HG03097 (cell line): Measurements from ENCODE around the gene COX8A.

Experiments
- ATAC-seq: cut with Tn5 transposase; IDR thresholded peaks from one replicate; pipeline ENCODE4 v1.9.1; 2021; ENCODE audit not compliant: unreplicated experiment, low FRiP score

Gene COX8A

DNA sequence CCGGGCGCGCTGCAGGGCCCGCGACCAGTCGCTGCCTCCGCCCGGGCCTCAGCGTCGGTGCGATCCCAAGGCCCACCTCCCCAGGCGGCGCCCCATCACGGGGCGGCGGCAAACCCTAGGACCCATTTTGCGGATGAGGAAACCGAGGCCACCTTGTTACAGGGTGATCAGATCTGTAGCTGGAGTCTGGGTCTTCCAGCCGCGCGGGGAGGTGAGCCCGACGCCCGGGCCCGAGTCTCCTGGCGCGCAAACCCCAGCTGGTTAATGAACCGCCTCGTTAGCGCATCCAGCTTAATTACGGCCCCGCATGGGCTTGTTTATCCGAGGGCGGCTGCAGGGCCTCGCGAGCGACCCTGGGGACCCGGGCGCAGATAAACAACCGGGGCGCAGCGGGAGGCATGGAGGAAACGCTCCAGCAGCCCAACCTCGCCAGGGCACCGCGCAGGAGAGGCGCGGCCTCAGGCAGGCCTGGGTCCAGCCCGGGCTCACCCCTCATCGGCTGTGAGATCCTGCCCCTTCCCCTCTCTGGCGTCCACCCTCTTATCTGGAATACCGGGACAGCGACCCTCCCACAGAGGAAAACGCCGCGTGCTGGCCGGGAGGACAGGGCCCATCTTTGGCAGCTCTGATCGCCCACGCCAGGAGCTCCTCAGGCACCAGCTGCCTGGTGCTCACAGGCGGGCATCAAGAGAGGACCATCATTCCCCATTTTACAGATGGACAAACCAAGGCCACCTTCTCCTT lies 26.5 kb downstream of the COX8A start:
- no peak for ATAC-seq

DNA sequence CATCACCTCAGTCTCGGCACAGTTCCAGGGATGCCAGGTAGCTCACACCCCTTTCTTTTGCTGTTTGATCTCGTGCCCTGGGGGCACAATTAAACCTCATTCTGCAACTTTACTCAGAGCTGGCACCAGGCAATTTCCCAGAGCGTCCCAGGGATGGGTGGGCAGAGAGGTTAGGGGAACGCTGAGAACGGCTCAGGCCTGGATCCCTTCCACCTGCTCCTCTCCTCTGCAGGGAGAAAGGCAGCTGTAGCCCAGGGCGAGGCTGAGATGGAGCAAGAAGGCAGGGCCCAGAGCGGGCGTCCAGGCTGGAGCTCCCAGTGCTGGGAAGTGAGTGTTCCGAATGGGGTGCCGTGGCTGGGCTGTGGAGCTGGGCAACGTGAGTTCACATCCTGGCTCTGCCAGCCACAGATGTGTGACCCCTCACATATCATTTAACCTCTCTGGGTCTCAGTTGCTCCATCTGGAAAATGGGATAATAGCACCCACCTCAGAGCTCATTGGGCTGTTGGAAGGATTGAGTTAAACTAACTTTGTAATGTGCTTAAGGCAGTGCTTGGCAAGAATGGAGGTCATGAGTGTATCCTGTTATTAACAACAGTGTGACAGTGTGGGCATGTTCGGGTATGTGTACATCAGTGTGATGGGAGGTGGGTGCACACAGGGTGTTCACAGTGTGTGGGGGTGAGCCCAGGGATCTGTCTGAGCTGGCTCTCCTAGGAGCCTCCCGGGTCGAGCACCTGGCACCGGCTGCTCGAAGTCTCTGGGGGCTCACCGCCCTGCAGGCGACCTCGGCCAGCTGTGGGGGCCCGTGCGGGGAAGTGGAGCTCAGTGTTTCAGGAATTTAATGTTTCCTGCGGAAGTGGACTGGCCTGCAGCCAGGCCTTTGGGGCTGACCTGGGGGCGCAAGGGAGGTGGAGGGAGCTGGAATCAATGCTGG lies 27.3 kb downstream of the COX8A start:
- ATAC-seq: no peak

DNA sequence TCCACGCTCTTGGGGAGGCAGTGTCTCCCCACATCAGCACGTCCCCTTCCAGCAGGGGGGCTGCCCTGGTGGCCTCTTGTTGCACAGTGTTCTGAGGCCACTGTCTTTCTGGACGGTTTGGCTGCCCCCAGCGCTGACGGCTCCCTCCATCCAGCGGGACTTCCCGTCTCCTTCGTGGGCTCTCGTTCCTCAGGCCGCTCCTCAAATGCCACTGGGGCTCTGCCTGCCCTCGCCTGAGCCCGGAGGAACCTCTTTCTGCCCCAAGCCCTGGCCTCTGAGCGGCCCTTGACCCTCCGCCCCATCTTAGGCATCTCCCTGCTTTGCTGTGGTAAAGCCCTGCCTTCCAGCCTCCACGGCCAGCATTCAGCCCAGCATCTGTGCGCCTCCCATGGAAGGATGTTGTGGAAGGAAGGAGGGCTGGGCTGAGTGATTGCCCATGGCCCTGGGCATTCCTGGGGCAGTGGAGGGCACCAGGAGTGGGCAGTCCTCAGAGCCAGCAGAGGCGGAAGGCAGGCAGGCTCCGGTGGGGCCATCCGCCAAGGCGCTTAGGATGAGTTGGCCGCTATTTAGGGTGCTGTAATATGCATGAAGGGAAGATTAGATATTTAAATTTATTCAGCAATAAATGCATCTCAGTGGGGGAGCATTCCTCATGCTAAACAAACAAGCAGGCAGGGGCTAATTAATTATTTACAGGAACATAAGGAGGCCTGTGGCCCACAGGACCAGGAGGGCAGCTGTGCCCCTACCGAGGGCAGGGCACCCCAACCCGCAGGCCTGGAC lies 29.6 kb downstream of the COX8A start:
- ATAC-seq: no peak

DNA sequence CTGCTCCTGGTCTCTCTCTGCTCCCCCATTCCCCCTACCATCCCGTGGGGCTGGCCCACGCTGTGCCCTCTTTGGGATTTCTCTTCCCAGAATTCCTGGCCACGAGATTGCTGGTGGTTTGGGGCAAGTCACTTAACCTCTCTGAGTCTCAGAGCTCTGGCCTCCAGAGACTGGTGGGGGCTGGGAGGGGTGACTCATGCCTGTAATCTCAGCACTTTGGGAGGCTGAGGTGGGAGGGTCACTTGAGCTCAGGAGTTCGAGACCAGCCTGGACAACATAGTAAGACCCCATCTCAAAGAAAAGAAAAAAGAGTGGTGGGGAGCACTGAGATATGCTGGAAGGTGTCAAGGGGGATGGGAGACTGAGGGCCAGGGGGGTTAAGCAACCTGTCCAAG lies 30.2 kb downstream of the COX8A start:
- no peak for ATAC-seq

DNA sequence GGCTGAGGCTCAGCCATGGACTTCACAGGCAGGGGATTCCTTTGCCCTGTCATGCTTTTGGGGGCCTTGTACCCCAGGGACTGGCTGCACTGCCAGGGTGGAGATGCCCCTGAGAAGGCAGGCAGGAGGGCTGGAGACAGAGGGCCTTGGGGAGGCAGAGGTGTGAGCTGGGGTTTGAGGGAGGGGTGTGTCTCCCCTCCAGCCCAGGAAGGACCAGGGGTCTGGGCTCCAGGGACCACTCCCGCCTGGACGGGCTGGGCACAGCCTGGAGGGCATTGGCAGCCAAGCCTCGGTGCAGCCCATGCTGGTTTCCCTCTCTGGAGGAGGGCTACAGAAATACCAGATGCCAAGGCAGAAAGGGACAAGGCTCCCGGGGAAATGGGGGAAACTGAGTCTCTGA lies 31.3 kb downstream of the COX8A start:
- ATAC-seq: no peak

DNA sequence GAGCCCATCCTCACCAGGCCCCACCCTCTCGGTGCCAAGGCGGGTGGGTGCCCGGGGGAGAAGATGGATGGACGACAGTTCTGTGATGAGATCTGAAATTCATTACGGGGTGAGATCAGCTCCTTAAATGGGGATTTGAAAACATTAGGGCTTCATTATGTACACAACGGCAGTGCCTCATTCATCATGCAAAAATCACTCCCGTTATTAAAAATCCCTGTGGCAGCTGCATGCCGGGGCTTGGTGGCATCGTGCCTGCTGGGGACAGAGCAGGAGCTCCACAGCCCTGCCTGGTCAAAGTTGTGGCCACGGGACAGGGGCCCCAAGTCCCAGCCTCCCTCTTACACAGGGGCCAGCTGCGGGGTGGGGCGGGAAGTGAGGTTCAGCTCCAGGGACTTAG lies 32.0 kb downstream of the COX8A start:
- ATAC-seq: no peak

DNA sequence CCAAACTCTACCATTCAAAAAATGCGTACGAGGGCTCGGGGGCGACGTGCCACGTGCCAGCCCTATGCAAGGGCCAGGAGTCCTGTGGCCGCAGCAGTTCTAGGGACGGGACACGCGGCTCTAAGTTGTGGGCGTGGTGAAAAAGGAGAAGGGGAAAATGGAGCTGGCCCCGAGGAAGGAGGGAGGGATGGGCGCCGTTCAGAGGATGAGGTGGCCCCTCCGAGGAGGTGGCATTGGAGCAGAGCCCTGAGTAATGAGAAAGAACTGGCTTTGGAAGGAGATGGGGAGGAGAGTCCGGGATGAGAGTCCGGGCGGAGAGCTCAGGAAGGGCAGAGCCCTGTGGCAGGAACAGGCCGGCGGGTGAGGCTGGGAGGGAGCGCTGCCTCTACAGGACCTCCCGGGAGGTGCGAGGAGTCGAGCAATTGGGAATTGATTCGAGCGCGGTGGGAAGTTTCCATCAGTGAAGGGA lies 32.8 kb downstream of the COX8A start:
- ATAC-seq: no peak

DNA sequence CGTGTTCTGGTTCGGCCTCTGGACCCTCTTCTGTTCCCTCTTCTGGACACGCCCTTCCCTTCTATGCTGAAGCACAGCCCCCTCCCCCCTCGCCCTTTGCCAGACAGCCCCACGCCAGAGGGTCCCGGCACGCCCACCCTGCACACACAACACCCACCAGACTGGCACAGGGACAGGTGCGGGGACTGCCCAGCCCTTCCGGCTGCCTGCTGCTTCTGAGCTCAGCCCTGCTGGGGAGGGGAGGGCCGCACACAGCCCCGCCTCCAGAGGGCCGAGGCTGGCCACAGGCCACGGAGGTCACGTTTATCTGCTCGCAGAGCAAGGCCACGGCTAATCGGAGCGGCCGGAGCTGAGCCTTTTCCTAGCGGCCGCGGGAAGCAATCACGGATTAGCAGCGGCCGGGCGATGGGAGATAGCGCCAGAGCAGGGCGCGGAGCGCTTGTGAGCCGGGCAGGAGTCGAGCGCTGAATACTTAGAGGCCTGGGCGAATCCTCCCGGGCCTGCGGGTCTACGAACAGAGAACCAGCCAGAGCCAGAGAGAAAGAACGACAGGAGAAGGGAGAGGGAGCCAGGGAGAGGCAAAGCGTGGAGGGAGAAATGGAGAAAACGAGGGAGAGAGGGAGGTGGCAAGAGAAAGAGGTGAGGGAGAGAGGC lies 33.3 kb downstream of the COX8A start:
- no peak for ATAC-seq

DNA sequence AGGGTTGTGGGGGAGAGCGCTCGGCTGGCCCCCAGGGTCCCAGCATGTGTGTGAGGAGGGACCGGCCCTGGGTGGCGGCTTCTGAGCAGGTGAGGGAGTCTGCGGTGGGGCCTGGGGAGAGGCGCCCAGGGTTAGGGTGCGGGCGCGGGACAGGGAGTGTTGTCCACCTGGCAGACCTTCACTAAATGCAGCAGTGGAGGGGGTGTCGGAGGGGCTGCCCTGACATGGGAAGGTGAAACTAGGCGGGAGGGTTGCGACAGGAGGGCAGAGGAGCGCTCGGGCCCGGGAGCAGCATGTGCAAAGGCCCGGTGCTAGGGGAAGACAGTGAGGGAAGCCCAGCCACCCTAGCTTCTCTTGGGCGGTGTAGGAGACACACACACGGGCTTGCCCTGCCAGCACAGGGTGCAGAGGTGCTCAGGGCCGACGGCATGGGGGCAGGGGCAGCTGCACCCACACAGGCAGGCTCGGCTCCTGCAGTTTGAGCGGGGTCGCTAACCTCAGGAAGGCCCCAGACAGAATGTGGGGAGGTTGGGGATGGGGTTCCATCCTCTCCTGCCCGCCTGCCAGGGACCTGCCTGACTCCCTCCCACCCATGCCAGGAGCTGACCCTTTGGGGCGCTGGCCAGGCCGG lies 34.0 kb downstream of the COX8A start:
- ATAC-seq: no peak

DNA sequence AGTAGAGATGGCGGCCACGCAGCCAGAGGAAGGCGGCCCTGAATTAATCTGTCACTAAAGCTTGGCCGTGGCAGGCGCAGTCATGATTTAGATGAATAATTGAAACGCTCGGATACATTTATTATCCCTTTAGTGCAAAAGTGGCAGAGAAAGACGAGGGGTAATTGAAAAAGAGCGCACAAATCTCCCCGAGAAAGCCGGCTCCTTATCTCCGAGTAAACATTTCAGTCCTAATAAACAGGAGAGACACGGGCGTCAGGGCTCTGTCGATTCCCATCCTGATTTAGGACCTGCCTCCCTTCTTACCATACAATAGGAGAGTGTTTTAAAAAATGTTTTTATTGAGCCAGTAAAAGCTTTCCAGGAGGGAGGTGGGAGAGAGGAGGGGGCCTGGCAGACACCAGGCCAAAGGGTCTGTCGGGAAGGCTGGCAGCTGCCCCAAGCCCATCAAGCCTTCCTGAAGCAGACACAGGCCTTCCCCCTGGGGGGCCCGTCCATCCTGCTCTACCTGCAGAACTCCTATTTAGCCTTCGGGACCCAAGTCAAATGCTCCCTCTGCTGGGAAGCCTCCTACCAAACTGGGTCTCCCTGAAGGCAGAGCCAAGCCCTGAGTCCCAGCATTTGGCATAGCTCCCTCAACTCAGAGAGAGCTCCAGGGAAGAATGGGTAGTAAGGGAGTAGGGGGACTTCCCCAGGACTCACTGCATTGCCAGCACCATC lies 34.7 kb downstream of the COX8A start:
- no peak for ATAC-seq

DNA sequence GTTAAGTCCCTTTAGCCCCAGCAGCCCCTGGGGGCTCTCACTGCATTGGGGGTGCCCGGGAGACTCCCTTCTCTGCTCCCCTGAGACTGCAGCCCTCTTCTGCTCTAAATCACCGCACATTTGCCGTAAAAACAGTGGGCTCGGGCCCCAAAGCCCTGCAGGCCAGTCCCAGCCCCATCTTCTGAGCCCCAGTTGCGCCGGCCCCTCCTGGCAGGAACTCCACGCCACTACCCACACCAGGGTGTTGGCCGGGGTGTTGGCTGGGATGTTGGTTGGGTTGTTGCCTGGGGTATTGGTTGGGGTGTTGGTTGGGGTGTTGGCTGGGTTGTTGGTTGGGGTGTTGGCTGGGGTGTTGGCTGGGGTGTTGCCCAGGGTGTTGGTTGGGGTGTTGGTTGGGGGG lies 35.3 kb downstream of the COX8A start:
- ATAC-seq: no peak

DNA sequence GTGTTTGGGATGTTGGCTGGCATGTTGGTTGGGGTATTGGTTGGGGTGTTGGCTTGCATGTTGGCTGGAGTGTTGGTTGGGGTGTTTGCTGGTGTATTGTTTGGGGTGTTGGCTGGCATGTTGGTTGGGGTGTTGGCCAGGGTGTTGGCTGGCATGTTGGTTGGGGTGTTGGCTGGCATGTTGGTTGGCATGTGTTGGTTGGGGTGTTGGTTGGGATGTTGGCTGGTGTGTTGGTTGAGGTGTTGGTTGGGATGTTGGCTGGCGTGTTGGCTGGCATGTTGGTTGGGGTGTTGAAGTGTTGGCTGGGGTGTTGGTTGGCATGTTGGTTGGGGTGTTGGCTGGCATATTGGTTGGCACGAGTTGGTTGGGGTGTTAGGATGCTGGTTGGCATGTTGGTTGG lies 36.4 kb downstream of the COX8A start:
- no peak for ATAC-seq

DNA sequence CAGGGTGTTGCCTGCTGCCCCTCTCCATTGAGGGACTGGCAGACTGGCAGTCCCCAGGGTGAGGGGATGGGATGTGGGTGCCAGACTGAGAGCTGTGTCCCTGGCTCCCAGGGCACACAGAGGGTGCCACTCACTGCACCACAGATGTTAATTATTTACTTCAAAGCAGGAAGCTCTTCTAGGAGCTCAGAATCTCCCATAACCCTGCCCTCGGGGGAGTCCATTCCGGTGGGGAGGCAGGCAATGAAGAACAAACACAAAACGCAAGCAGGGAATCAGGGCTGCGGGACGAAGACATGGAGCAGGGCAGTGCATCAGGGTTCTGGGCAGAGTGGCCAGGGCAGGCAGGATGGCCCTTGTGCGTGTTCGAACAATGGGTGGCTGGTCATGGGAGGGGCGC lies 37.0 kb downstream of the COX8A start:
- no peak for ATAC-seq

DNA sequence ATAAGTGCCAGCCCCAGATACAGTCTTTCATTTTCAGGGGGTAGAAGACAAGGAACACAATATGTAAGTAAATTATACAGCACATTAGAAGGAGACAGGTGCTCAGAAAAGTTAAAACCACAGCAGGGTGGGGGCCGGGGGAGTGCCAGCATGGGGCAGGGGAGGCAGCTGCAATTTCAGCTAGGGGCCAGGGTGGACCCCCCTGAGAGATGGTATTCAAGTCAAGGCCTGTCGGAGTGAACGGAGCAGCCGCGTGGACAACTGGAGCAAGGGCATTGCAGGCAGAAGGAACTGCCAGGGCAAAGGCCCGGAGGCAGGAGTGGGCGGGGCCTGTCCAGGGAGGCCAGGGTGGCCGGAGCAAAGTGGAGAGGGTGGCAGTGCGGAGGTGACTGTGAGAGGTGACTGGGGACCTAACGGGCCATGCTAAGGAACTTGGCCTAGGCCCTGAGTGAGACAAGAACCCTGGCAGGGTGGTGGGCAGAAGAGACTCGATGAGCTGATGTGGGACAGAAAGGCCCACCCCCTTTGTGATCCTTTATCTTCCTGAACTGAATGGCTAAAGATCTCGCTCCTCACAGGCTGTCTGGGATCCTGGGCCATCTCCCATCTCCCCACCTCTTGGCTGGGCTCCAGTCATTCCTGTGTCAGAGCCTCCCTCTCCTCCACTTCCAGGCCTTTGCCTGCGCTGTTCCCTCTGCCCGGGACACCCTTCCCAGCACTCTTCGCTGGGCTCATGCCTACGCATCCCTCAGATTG lies 38.9 kb downstream of the COX8A start:
- ATAC-seq: no peak

DNA sequence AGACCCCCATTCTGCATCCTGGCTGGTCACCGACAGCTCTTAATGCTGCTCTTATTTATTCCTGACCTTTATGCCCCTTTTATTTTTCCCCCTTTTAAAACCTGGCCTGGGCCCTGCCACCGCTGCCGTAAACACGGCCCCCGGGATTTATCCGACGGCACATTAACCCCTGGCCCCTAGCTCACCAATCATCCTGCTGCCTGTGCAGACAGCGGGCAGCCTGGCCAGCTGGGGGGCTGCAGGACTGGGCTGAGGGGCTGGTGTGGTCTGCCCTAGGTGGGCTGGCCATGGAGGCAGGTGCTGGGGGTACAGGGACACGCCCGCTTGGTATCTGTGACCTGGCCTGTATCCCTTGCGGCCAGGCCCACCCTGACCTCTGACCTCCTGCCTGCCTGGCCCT lies 39.9 kb downstream of the COX8A start:
- no peak for ATAC-seq

DNA sequence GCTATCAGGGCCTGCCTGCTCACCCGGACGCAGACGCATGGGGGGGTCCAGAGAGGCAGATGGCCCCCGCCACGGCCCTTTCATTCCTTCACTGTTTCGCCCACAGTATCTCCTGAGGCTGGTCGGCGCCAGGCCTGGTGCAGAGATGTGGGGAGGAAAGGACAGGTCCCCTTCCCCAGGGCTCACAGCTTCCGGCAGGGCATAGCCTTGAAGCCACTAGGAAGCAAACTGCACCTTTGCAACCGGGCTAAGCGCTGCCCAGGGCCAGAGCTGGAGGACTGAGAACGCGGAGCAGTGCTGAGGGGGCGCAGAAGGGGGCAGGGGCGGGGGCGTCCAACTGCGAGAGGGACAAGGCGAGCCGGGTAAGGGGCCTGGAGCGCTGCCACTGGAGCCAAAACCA lies 41.1 kb downstream of the COX8A start:
- ATAC-seq: no peak

DNA sequence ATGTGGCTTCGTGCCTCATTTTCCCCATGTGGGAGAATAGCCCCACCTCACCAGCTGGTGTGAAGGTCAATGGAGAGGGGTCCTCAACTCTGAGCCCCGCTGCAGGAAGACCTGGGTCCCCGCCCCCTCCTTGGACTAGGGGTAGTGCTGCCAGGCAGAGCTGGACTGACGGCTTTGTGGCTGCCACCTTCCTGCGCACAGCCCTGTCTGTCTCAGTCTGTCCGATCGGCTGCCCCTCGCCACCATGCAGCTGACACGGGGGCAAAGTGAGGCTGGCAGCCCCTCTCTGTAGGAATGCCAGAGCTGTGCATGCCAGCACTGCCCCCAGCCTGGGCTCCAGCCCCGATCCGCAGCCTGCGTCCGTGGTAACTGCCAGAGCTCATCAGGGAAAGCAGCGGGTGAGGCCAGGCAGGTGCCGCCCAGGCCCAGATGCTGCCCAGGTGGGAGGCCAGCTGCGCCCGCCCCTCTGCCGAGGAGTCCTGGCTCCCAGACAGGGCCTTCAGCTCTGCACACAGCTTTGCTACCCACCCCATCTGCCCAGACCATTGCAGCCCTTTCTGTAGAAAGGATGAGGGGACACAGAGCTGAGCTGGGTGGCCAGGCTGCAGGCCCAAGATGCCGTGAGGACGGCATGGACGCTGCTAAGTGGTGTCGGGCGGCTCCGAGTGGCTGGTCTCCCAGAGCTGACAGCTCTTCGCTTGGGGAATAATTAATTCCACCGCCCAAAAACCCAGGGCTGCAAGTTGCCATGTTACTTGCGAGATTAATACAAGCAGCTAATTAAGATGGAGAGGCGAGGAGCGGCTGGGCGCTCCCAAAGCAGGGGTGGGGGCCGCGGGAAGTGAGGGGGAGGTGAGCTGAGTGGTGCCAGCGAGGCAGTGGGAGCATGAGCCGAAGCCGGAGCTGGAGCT lies 41.8 kb downstream of the COX8A start:
- no peak for ATAC-seq

DNA sequence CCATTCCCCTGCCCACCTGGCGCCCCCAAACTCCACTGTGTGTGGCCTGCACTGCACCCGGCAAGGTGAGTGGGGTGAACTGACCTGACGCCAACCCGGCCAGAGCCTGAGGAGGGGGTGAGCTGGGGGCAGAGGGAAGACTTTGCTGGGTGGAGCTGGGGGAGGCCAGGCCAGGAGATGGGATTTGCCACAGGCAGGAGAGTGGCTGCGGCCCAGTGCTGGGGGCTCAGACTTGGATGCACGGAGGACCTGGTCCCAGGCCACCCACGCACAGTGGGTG lies 43.5 kb downstream of the COX8A start:
- ATAC-seq: no peak
